NCI-H526 treated with DMSO at 0.1 percent for 48 hours (cell line): ENCODE measurements around the gene NEUROG2.
"Not testable (repeated sequence)": the region's sequence is repeated elsewhere in the genome, so short reads cannot be mapped to it uniquely, and the experiment has no call there.

Experiments
- DNase-seq: peaks from one replicate; lab custom pipeline; 2025; lab: John Stamatoyannopoulos, UW

NEUROG2 gene

GRCh38 chr4:112516066-112516470 is at the start of gene NEUROG2:
TSS of gene NEUROG2 (minus strand) at chr4:112516180. CDS start at chr4:112515475, 705 bp downstream.
- DNase-seq = no peak

GRCh38 chr4:112564706-112565270 is 48.8 kb upstream of the NEUROG2 start:
- DNase-seq = no peak

GRCh38 chr4:112563431-112564200 is 47.6 kb upstream of the NEUROG2 start:
- DNase-seq = no peak

GRCh38 chr4:112562254-112562879 is 46.4 kb upstream of the NEUROG2 start:
- DNase-seq = no peak

- DNase-seq = no peak
Measured at GRCh38 chr4:112560084-112560483, 44.1 kb upstream of the NEUROG2 start.

GRCh38 chr4:112559053-112559452 is 43.1 kb upstream of the NEUROG2 start:
- DNase-seq = no peak

- DNase-seq = no peak
Measured at GRCh38 chr4:112557676-112558411, 41.9 kb upstream of the NEUROG2 start.

GRCh38 chr4:112554271-112554670 is 38.3 kb upstream of the NEUROG2 start:
- DNase-seq = not testable (repeated sequence)

GRCh38 chr4:112552668-112553067 is 36.7 kb upstream of the NEUROG2 start:
- DNase-seq = no peak

GRCh38 chr4:112550728-112551127 is 34.7 kb upstream of the NEUROG2 start:
- no peak for DNase-seq

GRCh38 chr4:112546476-112546875 is 30.5 kb upstream of the NEUROG2 start:
- no peak for DNase-seq

GRCh38 chr4:112545346-112545745 is 29.4 kb upstream of the NEUROG2 start:
- no peak for DNase-seq

GRCh38 chr4:112540695-112541094 is 24.7 kb upstream of the NEUROG2 start:
- DNase-seq = no peak

GRCh38 chr4:112536123-112536522 is 20.1 kb upstream of the NEUROG2 start:
- no peak for DNase-seq

GRCh38 chr4:112532267-112532666 is 16.3 kb upstream of the NEUROG2 start:
- no peak for DNase-seq

GRCh38 chr4:112531146-112531545 is 15.2 kb upstream of the NEUROG2 start:
- DNase-seq = no peak

- no peak for DNase-seq
Measured at GRCh38 chr4:112526061-112526460, 10.1 kb upstream of the NEUROG2 start.

- DNase-seq = peak; percentile 64
Measured at GRCh38 chr4:112523764-112524505, 8.0 kb upstream of the NEUROG2 start.

GRCh38 chr4:112523008-112523721 is 7.2 kb upstream of the NEUROG2 start:
- DNase-seq = no peak

- DNase-seq = not testable (repeated sequence)
Measured at GRCh38 chr4:112522431-112522830, 6.5 kb upstream of the NEUROG2 start.
